Inflammatory macrophage treated with lipopolysaccharide for 4 hours (primary cell): ENCODE results near the gene TRIOBP.
A peak's percentile ranks its signal among the peaks of the same experiment; 100 is the strongest.

Source experiments
- DNase-seq: peaks from one replicate; pipeline ENCODE4 v3.0.0-alpha.2; 2020

Gene TRIOBP

DNA sequence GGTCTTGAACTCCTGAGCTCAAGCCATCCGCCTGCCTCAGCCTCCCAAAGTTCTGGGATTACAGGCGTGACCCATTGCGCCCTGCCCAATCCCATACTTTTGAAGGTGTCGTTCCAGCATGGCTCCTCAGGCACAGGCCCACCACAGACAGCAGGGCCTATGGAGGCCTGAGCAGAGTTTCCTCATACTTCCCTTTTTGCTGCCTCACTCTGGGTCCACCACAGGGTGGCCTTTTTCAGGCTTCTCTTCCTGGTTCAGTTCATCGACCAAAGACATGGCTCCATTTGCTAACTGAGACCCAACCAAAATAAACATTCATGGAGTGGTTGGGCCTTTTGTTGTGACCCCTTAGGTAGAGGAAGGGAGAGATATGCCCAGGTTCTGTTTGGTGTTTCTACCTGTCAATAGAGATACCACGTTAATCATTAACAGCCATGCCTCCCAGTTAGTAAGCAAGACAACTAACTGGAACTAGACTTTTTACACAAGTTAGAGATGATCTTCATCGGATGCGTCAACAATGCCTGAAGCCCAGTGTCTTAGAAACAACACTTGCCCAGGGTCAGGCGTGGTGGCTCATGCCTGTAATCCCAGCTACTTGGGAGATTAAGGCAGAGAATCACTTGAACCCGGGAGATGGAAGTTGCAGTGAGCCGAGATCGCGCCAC is 35.1 kb downstream of the TRIOBP start:
- peak; percentile 75 for DNase-seq

DNA sequence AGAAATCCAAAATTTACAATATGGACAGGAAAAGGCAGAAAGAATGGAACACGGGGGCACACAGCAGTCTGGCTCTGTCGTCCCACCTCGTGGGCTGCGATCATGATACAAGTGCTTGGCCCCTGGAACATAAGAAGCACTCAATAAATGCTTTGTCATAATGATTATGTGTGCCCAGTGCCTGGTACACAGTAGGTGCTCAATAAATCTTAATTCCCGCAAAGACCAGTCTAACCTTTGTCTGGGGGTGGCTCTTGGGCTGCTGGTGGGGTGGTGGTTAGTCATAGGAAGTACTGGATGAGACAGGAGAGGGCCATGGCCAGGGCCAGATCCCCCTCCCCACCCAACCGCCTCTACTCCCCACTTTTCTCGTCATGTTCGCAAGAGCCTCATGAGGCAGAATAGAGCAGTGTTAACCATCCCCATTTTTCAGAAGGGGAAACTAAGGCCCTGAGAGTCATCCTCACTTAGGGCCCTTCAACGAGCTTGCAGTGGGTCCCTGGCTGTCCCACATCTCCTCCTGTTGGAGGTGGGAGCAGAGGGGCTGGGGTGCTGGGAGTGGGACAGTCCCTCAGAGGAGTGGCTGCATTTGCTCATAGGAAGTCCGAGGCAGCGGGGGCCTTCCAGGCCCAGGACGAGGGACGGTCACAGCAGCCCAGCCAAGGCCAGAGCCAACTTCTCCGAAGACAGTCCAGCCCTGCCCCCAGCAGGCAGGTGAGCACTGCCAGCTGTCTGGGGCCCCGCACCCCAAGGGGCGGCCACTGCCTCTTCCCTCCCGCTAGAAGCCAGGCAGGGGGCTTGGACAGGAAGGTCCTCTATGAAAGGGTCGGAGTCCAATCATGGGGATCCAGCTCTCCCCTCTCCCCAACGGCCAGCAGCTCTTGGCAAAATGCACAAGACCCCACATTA is 36.1 kb downstream of the TRIOBP start:
- DNase-seq, result no peak

DNA sequence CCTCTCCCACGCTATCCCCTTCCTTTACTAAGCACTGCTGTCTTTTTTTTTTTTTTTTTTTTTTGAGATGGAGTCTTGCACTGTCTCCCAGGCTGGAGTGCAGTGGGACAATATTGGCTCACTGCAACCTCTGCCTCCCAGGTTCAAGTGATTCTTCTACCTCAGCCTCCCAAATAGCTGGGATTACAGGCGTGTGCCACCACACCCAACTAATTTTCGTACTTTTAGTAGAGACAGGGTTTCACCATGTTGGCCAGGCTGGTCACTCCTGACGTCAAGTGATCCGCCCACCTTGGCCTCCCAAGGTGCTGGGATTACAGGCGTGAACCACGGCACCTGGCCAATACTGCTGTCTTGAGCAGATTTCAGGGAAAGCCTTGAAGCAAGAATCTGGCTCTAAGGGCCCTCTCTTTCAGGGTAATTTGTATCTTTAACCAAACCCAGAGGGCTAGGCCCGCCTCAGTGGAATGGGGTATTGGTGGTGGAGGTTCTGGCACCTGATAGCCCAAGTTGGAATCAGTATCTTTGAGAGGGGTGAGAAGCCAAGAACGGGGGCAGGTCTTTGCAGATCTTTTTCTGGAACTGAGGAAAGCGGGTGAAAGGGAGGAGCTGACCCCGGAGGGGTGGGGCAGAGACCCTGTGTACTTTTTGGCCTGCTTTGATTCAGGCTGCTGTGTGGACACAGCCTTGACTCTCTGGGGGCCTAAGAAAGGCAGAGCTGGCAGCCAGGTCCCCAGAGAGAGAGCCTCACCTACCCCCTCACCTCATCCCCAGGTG is 37.0 kb downstream of the TRIOBP start:
- no peak for DNase-seq

DNA sequence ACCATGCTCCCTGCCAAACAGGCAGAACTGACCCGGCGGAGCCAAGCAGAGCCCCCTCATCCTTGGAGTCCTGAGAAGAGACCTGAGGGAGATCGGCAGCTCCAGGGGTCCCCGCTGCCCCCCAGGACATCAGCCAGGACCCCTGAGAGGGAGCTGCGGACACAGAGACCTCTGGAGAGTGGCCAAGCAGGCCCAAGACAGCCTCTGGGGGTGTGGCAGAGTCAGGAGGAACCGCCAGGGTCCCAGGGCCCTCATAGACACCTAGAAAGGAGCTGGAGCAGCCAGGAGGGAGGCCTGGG is 37.5 kb downstream of the TRIOBP start:
- DNase-seq, result no peak

DNA sequence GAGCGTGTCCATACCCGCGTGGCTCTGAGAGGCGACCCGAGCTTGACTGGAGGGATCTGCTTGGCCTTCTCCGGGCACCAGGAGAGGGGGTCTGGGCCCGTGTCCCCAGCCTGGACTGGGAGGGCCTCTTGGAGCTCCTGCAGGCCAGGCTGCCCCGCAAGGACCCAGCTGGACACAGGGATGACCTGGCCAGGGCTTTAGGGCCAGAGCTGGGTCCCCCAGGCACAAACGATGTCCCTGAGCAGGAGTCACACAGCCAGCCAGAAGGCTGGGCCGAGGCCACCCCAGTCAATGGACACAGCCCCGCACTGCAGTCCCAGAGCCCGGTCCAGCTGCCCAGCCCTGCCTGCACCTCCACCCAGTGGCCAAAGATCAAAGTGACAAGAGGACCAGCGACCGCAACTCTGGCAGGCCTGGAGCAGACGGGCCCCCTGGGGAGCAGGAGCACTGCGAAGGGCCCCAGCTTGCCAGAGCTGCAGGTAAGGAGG is 38.2 kb downstream of the TRIOBP start:
- DNase-seq, result peak; percentile 21

DNA sequence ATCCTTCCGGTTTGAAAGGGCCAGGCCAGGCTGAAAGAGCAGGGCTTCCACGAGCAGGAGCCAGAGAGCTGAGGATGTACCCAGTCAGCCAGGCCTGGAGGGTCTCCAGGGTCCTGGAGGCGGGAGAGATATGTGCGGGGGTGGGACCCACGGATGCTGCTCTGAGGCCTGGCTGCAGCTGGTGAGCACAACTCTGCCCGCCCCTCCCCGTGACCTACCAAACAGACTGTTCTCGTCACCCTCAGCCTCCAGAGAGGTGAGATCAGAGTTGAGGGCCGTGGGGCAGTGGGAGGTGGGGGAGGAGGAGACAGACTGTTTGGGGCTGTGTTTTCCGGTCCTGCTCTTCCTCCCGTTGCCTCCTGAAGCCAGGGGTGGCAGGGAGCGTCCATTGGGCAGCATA is 42.2 kb downstream of the TRIOBP start:
- DNase-seq, result peak; percentile 42

DNA sequence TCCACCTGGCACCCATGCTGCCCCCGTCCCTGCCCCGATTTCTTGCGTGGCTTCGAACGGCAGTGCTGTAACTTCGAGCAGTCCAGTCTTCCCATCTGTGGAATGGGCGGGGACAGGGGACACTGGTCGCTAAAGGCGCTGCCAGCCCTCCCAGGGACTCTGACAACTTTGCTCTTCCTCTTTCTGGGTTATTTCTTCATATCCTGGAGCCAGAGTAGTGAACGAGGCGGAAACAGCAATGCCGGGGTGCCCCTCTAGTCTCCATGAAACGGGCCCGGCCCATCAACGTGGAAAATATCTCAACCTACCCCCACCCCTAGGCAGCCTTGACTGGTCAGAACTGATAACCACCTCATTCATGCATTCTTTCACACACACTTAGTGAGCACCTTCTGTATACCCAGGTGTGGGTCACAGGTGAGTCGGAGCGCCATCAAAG is 42.8 kb downstream of the TRIOBP start:
- peak; percentile 92 for DNase-seq

DNA sequence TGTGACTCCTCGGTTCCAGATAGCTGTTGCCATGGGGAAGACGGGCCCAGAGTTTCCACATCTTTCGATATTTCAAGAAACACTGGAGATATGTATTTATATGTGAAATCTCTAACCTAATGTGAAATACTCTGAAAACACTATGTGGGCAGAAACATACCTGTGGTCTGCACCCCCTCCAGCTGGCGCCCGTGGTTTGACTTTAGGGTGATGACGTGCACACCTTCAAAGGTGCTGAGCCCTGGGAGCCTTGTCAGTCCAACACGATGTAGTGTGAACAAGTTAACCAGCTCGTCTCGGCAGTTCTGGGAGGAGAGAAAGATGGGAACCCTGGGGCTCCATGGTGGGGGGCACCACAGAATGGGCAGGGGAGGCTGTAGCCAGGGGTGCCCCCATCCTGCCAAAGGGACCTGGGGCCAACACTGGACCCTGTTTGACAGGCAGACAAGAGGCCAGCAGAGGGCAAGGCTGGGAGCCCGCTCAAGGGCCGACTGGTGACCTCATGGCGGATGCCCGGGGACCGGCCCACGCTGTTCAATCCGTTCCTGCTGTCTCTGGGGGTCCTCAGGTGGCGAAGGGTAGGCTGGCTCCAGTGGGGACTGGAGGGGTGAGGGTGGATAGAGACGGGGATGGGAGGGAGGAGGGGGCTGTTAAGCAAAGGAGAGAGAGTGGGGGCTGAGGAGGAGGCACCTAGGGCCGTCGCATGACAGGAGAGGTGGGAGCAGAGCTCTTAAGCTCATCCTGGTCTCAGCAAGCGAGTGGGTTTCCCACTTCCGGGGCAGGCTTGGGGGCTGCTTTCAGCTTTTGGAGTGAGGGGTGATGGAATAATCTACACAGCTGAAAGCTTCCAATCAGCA is 43.8 kb downstream of the TRIOBP start:
- DNase-seq, result no peak

DNA sequence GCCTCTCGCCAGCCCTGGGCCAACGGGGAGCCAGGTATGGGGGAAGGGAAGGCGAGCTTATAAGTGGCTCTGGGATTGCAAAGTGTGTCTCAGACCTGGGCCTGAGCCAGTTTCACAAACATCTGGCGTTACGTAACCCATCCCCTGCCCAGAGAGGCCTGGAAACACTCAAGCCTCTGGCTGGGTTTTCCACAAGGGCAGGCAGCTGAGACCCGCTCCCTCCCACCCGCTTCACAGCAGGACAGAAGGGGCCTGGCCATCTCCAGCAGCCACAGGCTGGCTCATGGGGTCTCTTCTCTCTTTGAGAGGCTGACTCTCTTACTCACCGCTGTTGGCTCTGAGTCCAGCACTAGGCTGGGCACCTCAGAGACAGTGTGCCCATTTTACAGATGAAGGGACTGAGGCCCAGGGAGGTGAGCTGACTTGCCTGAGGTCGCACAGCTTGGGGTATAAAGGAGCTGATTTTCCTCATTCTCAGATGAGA is 44.5 kb downstream of the TRIOBP start:
- peak; percentile 86 for DNase-seq

DNA sequence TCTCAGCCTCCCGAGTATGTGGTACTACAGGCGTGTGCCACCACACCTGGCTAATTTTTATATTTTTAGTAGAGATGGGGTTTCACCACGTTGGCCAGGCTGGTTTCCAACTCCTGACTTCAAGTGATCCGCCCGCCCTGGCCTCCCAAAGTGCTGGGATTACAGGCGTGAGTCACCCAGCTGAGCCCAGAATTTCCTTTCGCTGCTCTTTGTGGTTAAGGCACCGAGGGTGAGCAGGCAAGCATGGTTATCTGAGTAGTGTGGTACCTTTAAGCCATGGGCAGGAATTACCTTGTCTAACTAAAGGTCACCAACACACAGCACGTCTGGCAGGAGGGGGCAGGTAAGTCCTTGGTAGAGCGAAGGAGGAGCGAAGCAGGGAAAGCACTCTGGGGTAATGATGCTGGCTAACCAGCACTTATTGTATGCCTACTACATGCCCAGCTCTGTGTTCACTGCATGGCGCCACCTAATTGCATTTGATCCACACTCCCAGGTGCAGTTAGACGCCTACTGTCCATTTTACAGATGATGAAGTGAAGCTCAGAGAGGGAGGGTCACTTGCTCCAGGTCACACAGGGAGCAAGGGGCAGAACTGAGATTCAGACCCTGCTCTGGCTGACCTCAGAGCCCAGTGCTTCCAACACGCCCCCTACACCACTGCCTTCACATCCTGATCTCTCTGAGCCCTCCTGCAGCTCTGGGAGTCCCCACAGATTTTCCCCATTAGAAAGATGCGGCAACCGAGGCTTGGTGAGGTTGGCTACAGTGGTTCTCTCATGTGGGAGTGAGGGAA is 45.7 kb downstream of the TRIOBP start:
- peak; percentile 56 for DNase-seq

DNA sequence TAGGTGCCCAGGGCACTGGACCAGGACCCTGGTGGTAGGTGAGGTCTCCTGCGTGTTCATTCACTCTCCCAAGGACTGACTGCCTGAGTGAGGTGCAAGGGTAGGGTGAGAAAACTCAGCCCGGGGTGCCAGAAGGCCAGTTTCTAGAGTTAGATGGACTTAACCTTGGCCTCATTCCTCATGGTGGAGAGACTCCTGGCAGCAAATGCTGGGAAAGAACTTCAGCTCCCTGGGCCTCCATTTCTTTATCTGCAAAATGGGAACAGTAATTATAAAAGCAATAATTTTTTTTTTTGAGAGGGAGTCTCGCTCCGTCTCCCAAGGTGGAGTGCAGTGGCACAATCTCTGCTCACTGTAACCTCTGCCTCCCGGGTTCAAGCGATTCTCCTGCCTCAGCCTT is 47.7 kb downstream of the TRIOBP start:
- no peak for DNase-seq

DNA sequence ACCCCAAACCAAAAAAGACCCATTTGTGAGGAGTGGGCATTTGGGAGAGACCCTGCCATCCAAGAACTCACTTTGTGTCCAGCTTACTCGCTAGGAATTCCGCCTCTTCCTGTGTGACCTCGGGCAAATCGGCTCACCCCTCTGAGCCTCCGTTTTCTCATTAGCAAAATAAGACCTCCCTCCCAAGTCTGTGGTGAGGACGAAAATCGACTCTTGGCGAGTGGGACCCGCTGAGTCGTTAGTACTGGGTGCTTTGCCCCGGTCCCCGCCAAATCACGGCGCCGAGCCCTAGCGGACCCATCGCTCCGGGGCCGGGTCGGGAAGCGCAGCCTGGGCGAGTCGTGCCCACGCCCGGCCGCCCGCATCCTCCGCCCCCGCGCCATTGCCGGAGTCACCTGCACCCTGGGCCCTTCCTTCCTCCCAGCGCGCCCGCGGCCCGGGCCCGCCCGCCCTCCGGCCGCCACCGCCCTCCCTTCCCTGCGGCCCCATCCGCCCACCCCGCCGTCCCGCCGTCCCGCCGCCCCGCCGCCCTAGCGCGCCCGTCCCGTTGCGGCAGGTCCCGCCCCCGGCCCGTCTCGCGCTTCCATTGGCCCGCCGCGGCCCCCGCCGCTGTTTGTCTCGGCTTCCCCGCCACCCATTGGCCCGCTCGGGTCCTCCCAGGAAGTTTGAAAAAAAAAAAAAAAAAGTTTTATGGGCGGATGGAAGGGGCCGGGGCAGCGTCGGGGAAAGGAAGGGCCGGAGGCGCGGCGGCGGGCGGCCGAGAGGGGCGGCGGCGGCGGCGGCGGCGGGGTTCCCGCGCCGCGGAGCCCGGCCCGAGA is 48.9 kb downstream of the TRIOBP start:
- peak; percentile 90 for DNase-seq

DNA sequence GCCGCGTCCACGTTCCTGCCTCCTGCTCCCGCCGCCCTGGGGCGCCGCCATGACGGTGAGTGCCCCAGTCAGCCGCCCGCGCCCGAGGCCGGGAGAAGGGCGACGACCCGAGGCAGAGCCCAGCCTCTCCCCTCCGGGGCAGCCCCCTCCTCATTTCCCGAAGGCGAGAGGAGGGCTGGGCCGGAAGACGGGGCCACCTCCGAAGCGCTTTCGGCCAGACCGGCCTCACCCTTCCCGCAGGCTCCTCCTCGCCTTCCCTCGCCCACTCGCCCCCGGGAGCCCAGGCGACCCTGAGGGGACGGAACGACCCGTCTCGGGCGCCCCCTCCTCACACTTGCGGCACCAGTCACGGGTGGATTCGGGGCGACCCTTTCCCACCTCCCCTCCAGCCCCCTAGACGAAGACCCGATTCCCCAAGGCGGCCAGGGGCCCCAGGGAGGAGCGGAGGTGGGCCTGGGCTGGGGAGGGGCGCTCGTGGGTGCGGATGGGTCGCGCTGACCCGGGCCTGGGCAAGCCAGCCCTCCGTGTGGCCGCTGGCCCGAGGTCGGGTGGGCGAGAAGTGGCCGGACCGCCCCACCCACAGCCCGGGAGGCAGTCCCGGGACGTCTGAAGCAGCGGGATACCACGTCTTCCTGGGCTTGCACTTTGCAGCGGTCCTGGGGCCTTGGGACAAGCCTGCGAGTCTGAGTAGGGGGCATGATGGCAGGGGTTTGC is 49.7 kb downstream of the TRIOBP start:
- DNase-seq, result peak; percentile 19

DNA sequence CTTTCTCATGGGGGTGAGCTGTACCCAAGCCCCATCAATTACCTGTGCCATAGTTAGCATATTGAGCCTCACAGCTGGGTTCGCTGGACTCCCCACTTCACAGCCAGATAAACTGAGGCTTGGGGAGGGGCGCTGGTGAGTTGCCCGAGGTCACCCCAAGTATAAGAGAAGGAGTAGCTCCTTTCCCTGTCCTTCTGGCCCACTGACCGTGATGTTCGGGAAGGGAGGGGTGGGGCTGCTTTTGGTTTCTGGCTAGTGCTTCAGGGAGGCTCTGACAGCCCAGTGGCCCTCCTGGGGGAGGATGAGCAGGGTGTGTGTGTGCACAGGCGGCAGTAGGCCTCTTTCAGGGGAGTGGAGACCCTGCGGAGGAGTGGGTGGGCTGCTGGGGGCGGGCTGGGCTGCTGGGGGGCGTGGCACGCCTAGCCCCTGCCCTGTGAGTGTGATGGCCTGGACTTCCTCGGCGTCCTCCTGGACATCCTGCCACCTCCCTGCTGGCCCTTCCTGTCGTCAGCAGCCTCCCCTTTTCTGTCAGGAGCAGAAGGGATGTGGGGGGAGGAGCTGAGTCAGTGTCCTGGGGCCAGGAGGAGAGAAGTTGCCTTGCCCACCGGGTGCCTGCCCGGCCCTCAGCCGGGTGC is 50.3 kb downstream of the TRIOBP start:
- DNase-seq, result peak; percentile 28

DNA sequence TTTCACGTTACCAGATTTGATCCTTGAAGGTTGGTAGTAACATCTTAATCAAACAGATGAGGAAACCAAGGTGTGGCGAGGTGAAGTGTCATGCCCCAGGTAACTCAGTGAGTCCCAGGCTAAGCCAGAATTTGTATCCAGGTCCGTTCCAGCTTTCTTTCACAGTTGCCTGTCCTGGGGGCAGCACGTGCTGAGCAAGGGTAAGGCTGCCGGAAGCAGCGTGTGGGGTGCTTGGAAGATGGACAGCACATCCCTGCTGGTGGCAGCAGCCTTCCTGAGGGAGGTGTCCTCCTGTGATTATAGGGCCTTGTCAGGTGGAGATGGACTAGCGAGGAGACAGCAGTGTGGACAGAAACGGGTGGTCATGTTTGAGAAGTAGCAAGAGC is 50.9 kb downstream of the TRIOBP start:
- no peak for DNase-seq

DNA sequence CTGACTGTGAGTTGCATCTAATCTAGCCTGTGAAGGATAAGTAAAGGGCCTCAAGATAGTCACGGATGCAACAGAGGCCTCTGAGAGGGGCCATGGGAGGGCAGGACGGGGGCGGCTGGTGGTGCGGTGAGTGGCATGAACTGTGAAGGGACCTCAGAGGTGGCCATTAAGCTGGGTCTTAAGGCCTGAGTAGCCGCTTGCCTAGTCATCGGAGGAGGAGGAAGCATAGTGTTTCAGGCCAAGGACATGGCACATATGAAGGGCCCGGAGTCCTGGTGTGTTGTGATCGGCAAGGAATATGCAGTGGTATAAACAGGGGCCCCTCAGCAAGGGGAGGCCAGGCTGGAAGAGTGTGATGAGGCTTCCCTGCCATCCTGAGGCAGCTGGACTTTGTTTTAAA is 51.8 kb downstream of the TRIOBP start:
- DNase-seq, result no peak

DNA sequence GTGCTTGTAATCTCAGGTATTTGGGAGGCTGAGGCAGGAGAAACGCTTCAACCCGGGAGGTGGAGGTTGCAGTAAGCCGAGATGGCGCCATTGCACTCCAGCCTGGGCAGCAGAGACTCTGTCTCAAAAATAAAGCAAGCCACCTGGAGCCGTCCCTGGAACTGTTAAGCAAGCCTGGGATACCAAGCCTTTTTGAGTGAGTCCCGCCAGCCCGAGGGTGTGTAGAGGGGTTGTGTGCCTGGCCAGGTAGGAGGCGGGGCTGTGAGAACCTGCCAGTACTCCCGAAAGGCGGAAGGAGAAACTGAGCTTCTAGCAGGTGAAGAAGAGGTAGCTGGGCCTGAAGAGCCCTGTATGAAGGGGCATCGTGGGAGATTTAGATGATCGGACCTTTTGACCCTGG is 52.4 kb downstream of the TRIOBP start:
- DNase-seq, result no peak

DNA sequence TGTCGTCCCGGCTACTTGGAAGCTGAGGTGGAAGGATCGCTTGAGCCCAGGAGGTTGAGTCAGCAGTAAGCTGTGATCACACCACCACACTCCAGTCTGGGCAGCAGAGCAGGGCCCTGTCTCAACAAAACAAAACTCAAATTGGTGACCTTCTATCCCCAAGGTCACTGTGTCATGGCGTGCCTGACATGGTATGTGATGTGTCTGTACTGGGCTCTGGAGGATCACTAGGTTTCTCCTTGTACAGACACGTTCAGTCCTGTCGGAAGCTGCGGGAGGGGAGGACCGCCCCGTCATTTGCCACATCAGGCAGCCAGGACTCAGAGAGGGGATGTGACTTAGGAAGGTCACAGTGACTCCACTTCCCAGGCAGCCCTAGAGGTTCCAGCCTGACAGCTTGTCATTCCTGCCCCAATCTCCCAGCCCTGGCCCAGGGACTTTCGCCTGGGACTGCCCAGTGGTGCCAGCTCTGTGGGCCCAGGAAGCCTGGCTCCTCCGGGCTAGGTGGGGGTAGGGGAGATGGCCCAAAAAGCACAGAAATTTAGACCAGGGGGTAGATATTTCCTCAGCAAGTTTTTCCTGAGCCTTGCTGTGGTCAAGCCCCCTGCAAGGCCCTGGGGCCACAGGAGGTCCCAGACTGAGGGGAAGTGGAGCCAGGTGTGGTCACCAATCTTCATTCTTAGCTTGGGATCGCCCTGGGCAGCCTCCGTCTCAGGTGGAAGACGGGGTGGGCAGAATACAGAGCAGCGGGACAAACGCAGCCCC is 53.2 kb downstream of the TRIOBP start:
- no peak for DNase-seq
